Cardiac fibroblast (primary cell): ENCODE results near the gene ACOXL.

Source experiments
- DNase-seq, 2 donors: peaks; one replicate each; pipeline versions ENCODE4 v3.0.0 to v3.0.0-alpha.2; 2010; ENCODE audit warnings: low read depth in 2 of 2
- H3K4me3 ChIP-seq, 2 donors: replicated peaks in 1 of 2; 1 replicate in 1 of 2; 2 replicates in 1 of 2; pipeline ENCODE4 v1.5.1; 2011; ENCODE audit warnings: low read depth in 2 of 2, low read length in 2 of 2, mild to moderate bottlenecking in 2 of 2, moderate library complexity in 1 of 2
- CTCF ChIP-seq: IDR thresholded peaks from one replicate; pipeline ENCODE4 v1.5.1; 2011; ENCODE audit warnings: low read depth, mild to moderate bottlenecking, low read length, inconsistent platforms

ACOXL gene

GRCh38 chr2:111140815-111141214 is 408.4 kb downstream of the ACOXL start:
- TF ChIP-seq CTCF: no peak
- no peak overlapping the region for H3K4me3 ChIP-seq
- DNase-seq: no peak

GRCh38 chr2:111142101-111142500 is 409.7 kb downstream of the ACOXL start:
- no peak for TF ChIP-seq CTCF
- no peak overlapping the region for H3K4me3 ChIP-seq
- no peak for DNase-seq

GRCh38 chr2:111143107-111143842 is 410.9 kb downstream of the ACOXL start:
- H3K4me3 ChIP-seq: no peak overlapping the region
- DNase-seq: no peak
- no peak for TF ChIP-seq CTCF

GRCh38 chr2:111143843-111144198 is 411.4 kb downstream of the ACOXL start:
- H3K4me3 ChIP-seq: no peak overlapping the region
- no peak for DNase-seq
- TF ChIP-seq CTCF: no peak

GRCh38 chr2:111145103-111145760 is 412.9 kb downstream of the ACOXL start:
- no peak for DNase-seq
- H3K4me3 ChIP-seq: no peak overlapping the region
- no peak for TF ChIP-seq CTCF

- no peak for DNase-seq
- TF ChIP-seq CTCF: no peak
- no peak overlapping the region for H3K4me3 ChIP-seq
Observed at GRCh38 chr2:111145951-111146350, 413.6 kb downstream of the ACOXL start.
